SK-N-SH (cell line): Measurements from ENCODE around the gene POLR3C. TPM values are rescaled to one million over a fixed set of nuclear protein-coding genes. Genes with fewer than 3 reads are reported as not detected.
A peak's percentile ranks its signal among the peaks of the same experiment; 100 is the strongest.

ENCODE experiments used
- CTCF ChIA-PET: fragments of 300-600, 350-600 bp; formaldehyde crosslinking; extraction: SDS; loops from one replicate; lab custom pipeline; 2021; lab: Yijun Ruan, JAX
- POLR2A ChIA-PET: fragments of 350-600 bp; sonication (Branson Sonifier 250); formaldehyde crosslinking; extraction: SDS; loops from one replicate; lab custom pipeline; 2020; ENCODE audit warnings: antibody characterized with exemption, inconsistent platforms; lab: Yijun Ruan, JAX
- DNase-seq: peaks from one replicate; pipeline ENCODE4 v3.0.0; 2012
- H2AFZ ChIP-seq: fragments of 200-600 bp; sonication (generic); 2 replicates; pipeline ENCODE4 v1.8.1; 2016; ENCODE audit warnings: antibody characterized with exemption, mild to moderate bottlenecking, low read depth
- H3F3A ChIP-seq: fragments of 200-600 bp; sonication (generic); replicated peaks from 2 replicates; pipeline ENCODE3; 2016; ENCODE audit warnings: antibody characterized with exemption, mild to moderate bottlenecking; ENCODE audit not compliant: insufficient read depth
- H3K27ac ChIP-seq, 2 experiments: fragments of 200-500 bp in 1 of 2; fragments of 200-600 bp in 1 of 2; sonication (Bioruptor generic) in 1 of 2; sonication (generic), shearing (Covaris generic) in 1 of 2; 2 replicates each; pipeline versions ENCODE4 v1.5.1 to v1.6.1; 2014 to 2016; ENCODE audit warnings: low read depth in 2 of 2, inconsistent platforms in 1 of 2, low read length in 1 of 2, mild to moderate bottlenecking in 1 of 2, mixed read lengths in 1 of 2
- H3K27me3 ChIP-seq: fragments of 200-600 bp; sonication (generic), shearing (Covaris generic); 2 replicates; pipeline ENCODE4 v1.6.1; 2016; ENCODE audit warnings: mixed run types; ENCODE audit not compliant: insufficient read depth
- H3K36me3 ChIP-seq, 2 experiments: fragments of 200-500 bp in 1 of 2; fragments of 200-600 bp in 1 of 2; sonication (Bioruptor generic) in 1 of 2; sonication (generic) in 1 of 2; replicated peaks in 1 of 2; 2 replicates each; pipeline versions ENCODE3 to v1.5.1; 2014 to 2016; ENCODE audit warnings: low read length in 1 of 2, mild to moderate bottlenecking in 1 of 2; ENCODE audit not compliant: insufficient read depth in 2 of 2, control insufficient read depth in 1 of 2
- H3K4me1 ChIP-seq, 2 experiments: fragments of 200-500 bp in 1 of 2; fragments of 200-600 bp in 1 of 2; sonication (Bioruptor generic) in 1 of 2; sonication (generic), shearing (Covaris generic) in 1 of 2; 2 replicates each; pipeline versions ENCODE4 v1.5.1 to v1.6.1; 2014 to 2016; ENCODE audit warnings: low read depth in 1 of 2, low read length in 1 of 2, mixed run types in 1 of 2; ENCODE audit not compliant: insufficient read depth in 2 of 2, control insufficient read depth in 1 of 2
- H3K4me2 ChIP-seq: fragments of 200-600 bp; sonication (generic), shearing (Covaris generic); 2 replicates; pipeline ENCODE4 v1.6.1; 2017; ENCODE audit warnings: mixed run types
- H3K4me3 ChIP-seq, 2 experiments: fragments of 200-500 bp in 1 of 2; fragments of 200-600 bp in 1 of 2; sonication (Bioruptor generic) in 1 of 2; sonication (generic), shearing (Covaris generic) in 1 of 2; 2 replicates each; pipeline versions ENCODE4 v1.5.1 to v1.8.1; 2014 to 2016; ENCODE audit warnings: low read depth in 2 of 2, inconsistent platforms in 1 of 2, low read length in 1 of 2, mild to moderate bottlenecking in 1 of 2, mixed read lengths in 1 of 2, moderate library complexity in 1 of 2
- H3K79me2 ChIP-seq: fragments of 200-600 bp; sonication (generic); 2 replicates; pipeline ENCODE4 v1.8.1; 2017; ENCODE audit warnings: mild to moderate bottlenecking; ENCODE audit not compliant: insufficient read depth
- H3K9ac ChIP-seq: fragments of 200-600 bp; sonication (generic); 2 replicates; pipeline ENCODE4 v1.6.1; 2017; ENCODE audit warnings: mixed run types
- H3K9me2 ChIP-seq: fragments of 200-600 bp; sonication (generic); 2 replicates; pipeline ENCODE4 v1.6.1; 2017; ENCODE audit warnings: mixed run types
- H3K9me3 ChIP-seq: fragments of 200-600 bp; sonication (generic); 2 replicates; pipeline ENCODE4 v1.6.1; 2017; ENCODE audit warnings: mixed run types, mild to moderate bottlenecking, moderate library complexity
- H4K20me1 ChIP-seq: fragments of 200-600 bp; sonication (generic); 2 replicates; pipeline ENCODE4 v1.6.1; 2017; ENCODE audit warnings: mild to moderate bottlenecking, mixed run types; ENCODE audit not compliant: insufficient read depth
- CHD2 ChIP-seq: fragments of 150-350 bp; IDR thresholded peaks from 2 replicates; pipeline ENCODE4 v1.6.1; 2018; ENCODE audit warnings: low read length; ENCODE audit not compliant: partially characterized antibody
- CTCF ChIP-seq: fragments of 200-600 bp; sonication (generic); IDR thresholded peaks from 2 replicates; pipeline ENCODE4 v1.6.1; 2017; ENCODE audit warnings: antibody characterized with exemption, mild to moderate bottlenecking, moderate library complexity
- EP300 ChIP-seq, 2 experiments: IDR thresholded peaks; 2 replicates each; pipeline versions ENCODE4 v1.4.0 to v1.6.1; 2012; ENCODE audit warnings: borderline replicate concordance in 1 of 2, low read depth in 1 of 2, low read length in 1 of 2
- IRF3 ChIP-seq: fragments of 150-350 bp; IDR thresholded peaks from 2 replicates; pipeline ENCODE4 v1.6.1; 2016; ENCODE audit warnings: mild to moderate bottlenecking, low read depth, low read length
- MXI1 ChIP-seq: IDR thresholded peaks from 2 replicates; pipeline ENCODE4 v1.6.1; 2012; ENCODE audit warnings: mild to moderate bottlenecking, low read depth, low read length, improper control_type of control experiment
- NRF1 ChIP-seq: IDR thresholded peaks from 2 replicates; pipeline ENCODE4 v1.6.1; 2012; ENCODE audit warnings: low read depth, mild to moderate bottlenecking, low read length
- POLR2AphosphoS5 ChIP-seq: IDR thresholded peaks from 2 replicates; pipeline ENCODE4 v1.6.1; 2012; ENCODE audit warnings: low read depth, low read length
- RAD21 ChIP-seq: IDR thresholded peaks from 2 replicates; pipeline ENCODE4 v1.6.1; 2012; ENCODE audit warnings: mild to moderate bottlenecking, low read length
- RXRA ChIP-seq: IDR thresholded peaks from 2 replicates; pipeline ENCODE4 v1.4.0; 2012; ENCODE audit warnings: low read depth, mild to moderate bottlenecking, borderline replicate concordance
- SIN3A ChIP-seq: IDR thresholded peaks from 2 replicates; pipeline ENCODE4 v1.6.1; 2012; ENCODE audit warnings: low read depth, mild to moderate bottlenecking, low read length, moderate library complexity, borderline replicate concordance
- SMC3 ChIP-seq: IDR thresholded peaks from 2 replicates; pipeline ENCODE4 v1.6.1; 2012; ENCODE audit warnings: low read depth, low read length, improper control_type of control experiment
- TAF1 ChIP-seq: IDR thresholded peaks from 2 replicates; pipeline ENCODE4 v1.6.1; 2012; ENCODE audit warnings: low read depth, mild to moderate bottlenecking, low read length, moderate library complexity, borderline replicate concordance
- USF1 ChIP-seq: IDR thresholded peaks from 2 replicates; pipeline ENCODE4 v1.4.0; 2012; ENCODE audit warnings: low read depth, borderline replicate concordance
- WGBS: methylation state at CpG from one replicate; pipeline ENCODE4 v1.1.6; 2017; ENCODE audit warnings: low lambda C conversion rate; 5-methylcytosine and 5-hydroxymethylcytosine counted together
- polyA plus RNA-seq, 3 experiments: library from polyadenylated mRNA; depleted of rRNA; stranded (reverse); fragments of >200 nt; gene quantifications; 2 replicates each; pipeline ENCODE4 v1.2.3, GENCODE V29; 2012
- TF ChIP-seq, protein P1 (sequence below): fragments of 150-350 bp; IDR thresholded peaks from 2 replicates; pipeline ENCODE4 v1.6.1; 2017; ENCODE audit warnings: antibody characterized with exemption, low read length, low read depth, borderline replicate concordance

Gene POLR3C
- polyA plus RNA-seq, 1 of the 3 experiments (the other 2 are of a cell fraction): 34.1 TPM

DNA sequence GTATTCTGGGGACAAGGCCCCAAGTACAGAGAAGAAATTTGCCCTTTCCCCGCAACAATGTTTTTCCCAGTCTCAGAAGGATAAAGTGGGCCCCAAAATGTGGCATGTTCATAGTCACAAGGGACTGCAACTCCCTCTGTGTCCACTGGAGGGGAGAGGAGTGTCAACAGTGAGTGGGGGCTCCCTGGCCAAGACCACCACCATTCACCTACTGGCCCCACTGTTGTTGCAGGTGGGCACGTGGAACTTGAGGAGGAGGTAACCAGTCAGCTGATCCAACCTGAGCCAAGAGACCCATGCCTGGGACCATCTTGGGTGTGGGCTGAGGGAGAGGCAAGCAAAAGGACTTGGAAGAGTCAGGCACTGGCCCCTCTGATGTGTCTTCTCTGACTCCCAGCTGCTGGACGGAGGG, 22.2 kb downstream of the POLR3C start:
- Histone ChIP-seq H3K36me3 (peaks cover 34 to 59% of the 10 kb centered on the region in 2 experiments), H3K4me3 (peak overlapping the region; percentile 60 to 68), H3K27me3 (no peaks in the 10 kb centered on the region), H4K20me1 (no peaks in the 10 kb centered on the region), H3K9ac (peak overlapping the region; percentile 73; the same call in 1 of the 2 replicates), H3K9me2 (no peaks in the 10 kb centered on the region), H3K9me3 (no peaks in the 10 kb centered on the region), H3K79me2 (no peaks in the 10 kb centered on the region), H3F3A (peaks cover 50% of the 10 kb centered on the region), H2AFZ (peak overlapping the region; percentile 77; the same call in 1 of the 2 replicates), H3K27ac (peak overlapping the region; percentile 49 to 73; a peak in 3 of 4 replicates), H3K4me2 (peak overlapping the region; percentile 96), H3K4me1 (peaks cover 3 to 14% of the 10 kb centered on the region in 2 experiments; a peak in 2 of 4 replicates)
- 97% methylated on average over 3 of the region's 3 CpGs for WGBS
- peak; percentile 60 for TF ChIP-seq RAD21
- TF ChIP-seq SMC3: 0 out of 2 replicates have a peak, but pooled peaks have one; percentile 26
- TF ChIP-seq IRF3: no peak
- no peak for TF ChIP-seq EP300 (IDR thresholded peaks at IDR 0.05; ENCODE audit: borderline replicate concordance in 1 of 2, low read depth in 1 of 2, low read length in 1 of 2)
- peak; percentile 67 for TF ChIP-seq CTCF
- TF ChIP-seq SIN3A: 0 out of 2 replicates have a peak, but pooled peaks have one; percentile 35
- TF ChIP-seq RXRA: no peak
- peak; percentile 81 for DNase-seq
- ChIA-PET POLR2A (interaction anchor here (0.8 to 5.6 kb wide), 2 partner anchors 12 to 118 kb away, joined by 3 to 66 read pairs; partner anchors contain the start of genes ANKRD34A, PIAS3 and POLR3GL), CTCF (interaction anchor here (1.0 to 5.7 kb wide), 21 partner anchors 9 to 170 kb away, joined by 4 to 162 read pairs (median 13); partner anchors contain the start of genes ANKRD34A, ANKRD35, ITGA10 and PIAS3)

DNA sequence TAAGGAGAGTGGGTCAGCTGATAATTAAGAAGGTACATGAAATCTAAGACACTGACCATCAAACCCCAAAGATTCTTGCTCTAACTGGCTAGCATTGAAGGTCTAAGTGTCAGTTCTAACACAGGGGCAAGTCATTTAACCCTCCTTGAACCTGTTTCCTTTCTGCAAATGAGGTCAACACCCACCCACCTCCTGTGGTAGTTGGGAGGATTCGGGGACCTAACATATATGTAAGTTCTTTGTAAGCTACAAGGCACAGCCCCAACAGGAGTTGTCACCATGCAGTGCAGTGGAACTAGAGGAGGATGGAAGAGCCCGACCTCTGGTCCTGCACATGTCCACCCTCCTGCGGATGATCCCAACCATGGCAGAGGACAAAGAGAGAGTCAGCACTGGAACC, 23.8 kb downstream of the POLR3C start:
- no peaks in the 10 kb centered on the region for H3K79me2 ChIP-seq
- H3K4me2 ChIP-seq: no peak overlapping the region
- no peak overlapping the region for H3K4me3 ChIP-seq
- H3K4me1 ChIP-seq: peaks cover 3 to 14% of the 10 kb centered on the region in 2 experiments; a peak in 2 of 4 replicates
- CTCF ChIA-PET: interaction anchor here (0.6 to 5.7 kb wide), 9 partner anchors 10 to 165 kb away, joined by 3 to 162 read pairs (median 7); partner anchors contain the start of genes PIAS3, POLR3C and RNF115
- H3K27me3 ChIP-seq: no peaks in the 10 kb centered on the region
- H3K27ac ChIP-seq: no peak overlapping the region
- no peak overlapping the region for H2AFZ ChIP-seq
- H3K9me2 ChIP-seq: no peaks in the 10 kb centered on the region
- WGBS: 100% methylated on average over 3 of the region's 3 CpGs
- DNase-seq: no peak
- H4K20me1 ChIP-seq: no peaks in the 10 kb centered on the region
- TF ChIP-seq CHD2: no peak
- TF ChIP-seq NRF1: no peak
- TF ChIP-seq TAF1: no peak
- TF ChIP-seq, protein P1, sequence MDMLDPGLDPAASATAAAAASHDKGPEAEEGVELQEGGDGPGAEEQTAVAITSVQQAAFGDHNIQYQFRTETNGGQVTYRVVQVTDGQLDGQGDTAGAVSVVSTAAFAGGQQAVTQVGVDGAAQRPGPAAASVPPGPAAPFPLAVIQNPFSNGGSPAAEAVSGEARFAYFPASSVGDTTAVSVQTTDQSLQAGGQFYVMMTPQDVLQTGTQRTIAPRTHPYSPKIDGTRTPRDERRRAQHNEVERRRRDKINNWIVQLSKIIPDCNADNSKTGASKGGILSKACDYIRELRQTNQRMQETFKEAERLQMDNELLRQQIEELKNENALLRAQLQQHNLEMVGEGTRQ: no peak
- TF ChIP-seq USF1: no peak
- TF ChIP-seq MXI1: no peak
- no peak for TF ChIP-seq POLR2AphosphoS5
- no peak for TF ChIP-seq EP300 (IDR thresholded peaks at IDR 0.05; ENCODE audit: borderline replicate concordance in 1 of 2, low read depth in 1 of 2, low read length in 1 of 2)
- no peak overlapping the region for H3K9ac ChIP-seq
- peaks cover 43% of the 10 kb centered on the region in 2 experiments for H3K36me3 ChIP-seq
- POLR2A ChIA-PET: interaction anchor here (1.0 to 5.6 kb wide), 2 partner anchors 10 to 24 kb away, joined by 3 to 66 read pairs; partner anchors contain the start of genes PIAS3, POLR3C and RNF115
- no peaks in the 10 kb centered on the region for H3K9me3 ChIP-seq
- H3F3A ChIP-seq: peaks cover 45% of the 10 kb centered on the region
